GM21447 (cell line): ENCODE measurements around the gene ORC3.
A peak's percentile ranks its signal among the peaks of the same experiment; 100 is the strongest.
"Not testable (repeated sequence)": the region's sequence is repeated elsewhere in the genome, so short reads cannot be mapped to it uniquely, and the experiment has no call there.

ENCODE experiments used
- ATAC-seq: cut with Tn5 transposase; IDR thresholded peaks from one replicate; pipeline ENCODE4 v1.9.1; 2021; ENCODE audit not compliant: unreplicated experiment

Gene ORC3

GRCh38 chr6:87690441-87690840, 100.5 kb downstream of the ORC3 start:
- no peak for ATAC-seq

DNA sequence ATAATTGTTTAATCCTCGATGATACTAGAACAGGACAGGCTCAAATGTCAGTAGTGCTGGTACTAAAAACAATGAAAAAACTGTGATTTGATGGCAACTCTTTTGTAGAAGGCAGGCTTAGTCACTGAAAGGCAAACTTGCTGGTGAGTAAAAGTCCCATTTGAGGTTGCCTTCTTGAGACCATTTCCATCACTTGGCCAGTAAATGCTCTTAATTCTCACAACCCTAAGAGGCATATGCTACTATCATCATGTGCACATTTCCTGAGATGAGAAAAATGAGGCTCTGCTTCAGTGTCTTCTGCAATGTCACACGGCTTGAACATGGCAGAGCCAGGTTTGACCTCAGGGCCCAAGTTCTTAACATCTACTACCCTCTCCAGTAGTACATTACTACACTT, 102.2 kb downstream of the ORC3 start:
- ATAC-seq, result no peak

- not testable (repeated sequence) for ATAC-seq
Measured at GRCh38 chr6:87696817-87697216, 106.9 kb downstream of the ORC3 start.

DNA sequence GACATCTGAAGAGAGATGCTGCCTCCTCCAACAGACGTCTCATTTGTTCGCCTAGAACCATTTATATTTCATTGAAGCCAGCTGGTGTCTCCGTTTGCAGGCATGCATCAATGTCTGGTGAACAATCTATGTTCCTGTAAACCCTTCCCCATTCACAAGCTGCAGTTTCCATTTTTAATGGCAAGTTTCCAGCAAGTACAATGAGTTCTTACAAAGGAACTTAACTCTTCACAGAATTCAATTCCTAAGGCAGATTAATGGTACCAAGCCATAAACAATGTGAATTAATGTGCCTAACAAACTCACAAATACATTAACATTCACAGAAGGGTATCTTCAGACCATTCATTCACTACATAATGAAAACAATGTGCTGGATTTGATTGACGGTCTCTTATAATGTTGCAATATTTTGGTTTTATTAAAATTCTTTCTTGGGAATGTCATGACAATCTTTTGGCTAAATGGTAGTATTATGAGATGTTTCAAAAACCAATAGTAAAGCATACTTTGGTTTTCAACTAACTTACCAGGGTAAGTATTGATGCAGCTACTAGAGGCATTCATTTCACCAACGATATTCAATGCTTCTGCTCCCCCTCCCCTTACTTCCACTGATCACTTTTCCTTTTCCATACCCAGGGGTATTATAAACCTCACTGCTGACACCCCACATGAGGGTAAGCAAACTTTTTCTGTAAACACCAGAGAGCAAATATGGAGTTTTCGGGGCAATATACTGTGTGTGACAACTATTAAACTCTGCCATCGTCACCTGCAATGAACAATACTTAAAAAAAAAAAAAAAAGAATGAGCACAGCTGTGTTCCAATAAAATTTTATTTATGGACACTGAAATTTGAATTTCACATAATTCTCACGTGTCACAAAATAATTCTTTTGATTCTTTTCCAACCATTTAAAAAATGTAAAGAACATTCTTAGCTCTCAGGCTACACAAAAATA, 107.9 kb downstream of the ORC3 start:
- no peak for ATAC-seq

DNA sequence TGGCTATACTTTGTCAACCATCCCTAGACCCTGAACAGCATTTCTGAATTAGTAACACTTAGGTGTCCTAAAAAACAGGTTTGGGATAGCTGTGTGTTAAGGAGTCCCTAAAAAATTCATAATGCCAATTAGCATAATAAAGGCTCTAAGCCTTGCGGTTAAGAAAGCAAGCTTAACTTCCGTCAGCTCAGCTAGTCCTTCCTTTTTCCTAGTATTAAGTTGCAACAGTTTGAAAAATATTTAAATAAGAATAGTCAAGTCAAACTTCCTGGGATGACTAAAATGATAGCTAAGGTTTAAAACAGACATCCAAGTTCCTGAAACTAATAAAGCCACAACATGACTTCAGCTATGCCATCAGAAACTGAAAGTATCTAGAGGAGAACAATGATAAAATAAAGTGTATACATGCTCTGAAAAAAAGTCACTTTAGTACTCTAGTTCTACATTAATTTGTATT, 108.6 kb downstream of the ORC3 start:
- no peak for ATAC-seq

GRCh38 chr6:87699576-87699975, 109.6 kb downstream of the ORC3 start:
- ATAC-seq, result no peak

DNA sequence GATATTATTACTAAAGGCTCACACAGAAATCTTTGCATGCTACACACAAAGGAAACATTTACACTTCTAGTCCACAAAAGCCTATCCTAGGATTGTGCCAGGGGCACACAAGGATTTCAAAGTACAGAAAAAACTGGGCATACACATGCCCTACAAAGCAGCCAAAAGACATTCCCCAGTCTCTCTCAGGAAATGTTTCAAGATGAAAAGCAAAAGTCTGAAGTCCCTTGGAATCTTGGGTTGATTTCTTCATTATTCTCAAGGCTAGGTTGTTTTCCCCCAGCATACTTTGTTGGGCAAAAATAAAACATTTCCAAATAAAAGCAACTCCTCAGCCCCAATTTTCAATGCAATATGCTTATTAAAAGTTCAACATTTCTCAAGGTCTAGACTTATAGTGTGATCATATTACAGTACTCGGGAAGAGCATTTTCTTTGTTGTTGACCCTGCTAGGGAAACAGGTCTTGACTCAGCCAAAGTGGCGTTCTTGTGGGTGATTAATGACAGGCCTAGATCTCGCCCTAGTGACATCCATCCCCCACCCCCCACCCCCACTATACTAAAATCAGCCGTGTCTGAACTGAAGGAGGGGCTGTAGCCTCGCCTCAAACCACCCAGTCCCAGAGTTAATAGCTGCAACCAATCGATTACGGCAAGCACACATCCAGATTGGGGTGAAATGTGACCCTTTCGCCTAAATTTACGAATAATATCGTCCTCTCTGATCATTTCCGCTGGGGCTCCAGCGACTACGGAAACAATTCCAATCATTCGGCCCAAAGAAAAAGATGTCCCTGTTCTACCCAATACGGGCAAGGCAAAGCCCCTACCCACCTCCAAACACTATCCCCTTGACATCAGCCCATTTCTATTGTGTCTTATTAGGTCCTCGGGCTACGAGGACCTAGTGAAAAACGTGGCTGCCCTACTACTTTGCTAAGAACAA, 110.7 kb downstream of the ORC3 start:
- no peak for ATAC-seq

GRCh38 chr6:87701344-87701675, 111.4 kb downstream of the ORC3 start:
- ATAC-seq, result no peak

DNA sequence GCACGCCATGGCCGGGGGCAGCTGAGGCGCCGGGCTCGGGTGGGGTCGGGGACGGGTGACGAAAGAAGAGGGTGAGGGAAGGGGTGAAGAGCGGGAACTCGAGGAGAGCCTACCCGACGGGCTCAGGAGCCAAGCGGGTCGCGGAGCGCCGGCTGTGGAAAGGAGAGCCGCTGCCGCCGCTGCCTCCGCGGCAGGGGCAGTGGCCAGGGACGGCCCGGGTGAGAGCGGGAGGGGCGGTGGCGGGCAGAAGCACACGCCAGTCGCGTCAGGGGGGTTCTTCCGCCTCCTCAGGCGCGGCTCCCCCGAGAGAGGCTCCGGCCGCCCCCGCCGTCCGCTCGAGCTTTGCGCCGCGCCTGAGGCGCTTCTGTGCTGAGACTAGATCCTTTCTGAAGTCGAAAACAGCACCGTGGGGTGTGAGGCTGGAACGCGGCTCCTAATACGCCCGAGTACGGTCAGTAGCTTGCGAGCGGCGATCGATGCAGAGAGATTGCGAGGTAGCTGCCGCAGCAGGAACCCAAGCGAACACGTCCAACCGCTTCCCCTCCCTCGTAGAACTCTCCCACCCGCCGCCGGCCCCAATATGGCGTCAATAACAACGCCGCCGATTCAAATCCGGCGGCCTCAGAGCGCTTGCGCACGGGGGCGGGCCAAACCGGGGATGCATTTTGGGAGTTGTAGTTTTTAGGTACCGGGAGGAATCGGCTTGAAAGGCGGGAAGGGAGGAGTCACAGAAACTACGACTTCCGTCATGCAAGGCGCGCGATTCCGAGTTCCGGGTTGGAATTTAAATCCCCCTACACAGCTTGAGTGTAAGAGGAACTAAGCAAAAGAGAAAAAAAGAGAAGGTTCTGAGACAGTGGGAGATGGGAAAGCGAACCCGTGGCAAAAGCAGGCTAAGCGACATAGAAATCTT, 112.0 kb downstream of the ORC3 start, which contains the start of gene AKIRIN2:
AKIRIN2 (minus strand) TSS at position 558 of the 913 bp plus-strand sequence; CDS start at position 9, 549 bp downstream.
- peak; percentile 67 for ATAC-seq

DNA sequence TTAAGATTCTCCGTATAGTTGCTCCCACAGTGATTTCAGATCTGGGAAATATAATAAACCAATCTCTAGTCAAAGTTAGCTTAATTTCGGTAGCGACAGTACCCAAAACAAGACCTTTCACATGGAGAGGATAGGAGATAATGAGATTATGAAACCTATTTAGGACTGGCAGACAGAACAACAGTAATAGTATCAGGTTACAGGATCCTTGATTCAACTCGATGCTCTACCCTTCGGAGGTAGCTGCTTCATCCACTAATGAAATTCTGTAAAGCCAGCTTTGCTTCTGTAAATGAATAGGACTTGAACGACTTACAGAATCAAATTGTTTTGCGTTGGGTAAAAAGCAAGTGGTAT, 112.6 kb downstream of the ORC3 start:
- peak; percentile 12 for ATAC-seq

DNA sequence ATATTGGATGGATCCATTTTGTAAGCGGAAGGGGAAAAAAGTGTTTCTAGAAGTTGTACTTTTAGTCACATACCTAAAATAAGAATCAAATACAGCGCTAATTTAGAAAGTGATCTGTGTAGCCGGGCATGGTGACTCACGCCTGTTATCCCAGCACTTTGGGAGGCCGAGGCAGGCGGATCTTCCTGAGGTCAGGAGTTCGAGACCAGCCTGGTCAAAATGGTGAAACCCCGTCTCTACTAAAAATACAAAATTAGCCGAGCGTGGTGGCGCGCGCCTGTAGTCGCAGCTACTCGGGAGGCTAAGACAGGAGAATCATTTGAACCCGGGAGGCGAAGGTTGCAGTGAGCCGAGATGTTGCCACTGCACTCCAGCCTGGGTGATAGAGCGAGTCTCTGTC, 113.1 kb downstream of the ORC3 start:
- not testable (repeated sequence) for ATAC-seq

DNA sequence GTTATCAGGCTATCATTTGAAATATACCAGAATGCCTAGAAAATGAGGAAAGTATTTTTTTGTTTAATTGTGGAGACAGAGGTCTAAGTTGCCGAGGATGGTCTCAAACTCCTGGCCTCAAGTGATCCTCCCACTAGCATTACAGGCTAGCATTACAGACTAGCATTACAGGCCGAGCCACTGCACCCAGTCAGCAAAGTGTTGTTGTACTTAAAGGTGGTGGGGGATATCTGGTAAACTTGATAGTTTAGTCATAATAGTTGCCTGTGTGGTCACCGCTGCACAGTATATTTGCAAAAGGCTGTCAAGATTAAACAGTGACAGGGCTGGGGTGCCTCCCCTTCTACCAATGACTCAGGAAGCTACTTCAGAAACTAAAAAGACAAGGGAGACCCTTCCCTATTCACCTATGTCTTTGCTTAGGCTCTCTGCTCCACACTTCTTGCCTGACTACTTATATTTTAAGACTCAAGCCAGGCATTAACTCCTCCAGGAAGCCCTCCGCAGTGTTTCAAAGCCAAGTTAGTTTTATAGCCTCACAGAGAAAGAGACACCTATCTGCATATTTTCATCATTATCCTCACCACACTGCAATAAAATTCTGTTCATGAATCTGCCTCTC, 115.2 kb downstream of the ORC3 start:
- ATAC-seq, result peak; percentile 50

DNA sequence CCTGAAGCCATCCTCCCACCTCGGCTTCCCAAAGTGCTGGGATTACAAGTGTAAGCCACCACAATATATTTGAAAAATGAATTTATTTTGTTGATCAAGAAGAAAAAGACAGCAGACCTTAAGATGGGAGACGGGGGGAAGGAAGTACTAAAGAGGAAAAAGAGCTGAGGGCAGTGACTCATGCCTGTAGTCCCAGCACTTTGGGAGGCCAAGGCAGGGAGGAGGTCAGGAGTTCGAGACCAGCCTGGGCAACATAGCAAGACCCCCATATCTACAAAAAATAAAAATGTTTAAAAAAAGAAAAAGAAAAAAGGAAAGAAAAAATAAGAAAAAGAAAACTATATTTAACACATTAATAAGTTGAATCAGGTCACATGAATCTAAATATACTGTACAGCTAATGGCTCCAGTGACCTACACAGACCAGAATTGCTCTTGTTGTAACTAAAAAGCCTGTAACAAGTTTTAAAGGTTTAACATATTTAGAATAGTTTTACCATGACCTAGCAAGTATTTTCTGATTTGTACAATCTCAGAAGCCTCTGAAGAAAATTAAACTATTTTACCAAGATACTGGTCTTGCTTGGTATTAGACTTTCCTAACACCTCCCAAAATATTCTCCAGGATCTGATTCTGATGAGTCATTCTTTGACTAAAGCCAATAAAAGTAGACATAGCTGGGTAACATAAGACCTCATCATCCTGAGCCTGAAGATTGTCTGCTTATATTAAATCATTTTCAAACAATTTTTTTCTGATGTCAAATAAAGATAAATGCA, 116.4 kb downstream of the ORC3 start:
- ATAC-seq, result no peak

GRCh38 chr6:87708581-87709427, 118.9 kb downstream of the ORC3 start:
- ATAC-seq, result not testable (repeated sequence)

GRCh38 chr6:87710090-87710489, 120.2 kb downstream of the ORC3 start:
- ATAC-seq, result no peak

DNA sequence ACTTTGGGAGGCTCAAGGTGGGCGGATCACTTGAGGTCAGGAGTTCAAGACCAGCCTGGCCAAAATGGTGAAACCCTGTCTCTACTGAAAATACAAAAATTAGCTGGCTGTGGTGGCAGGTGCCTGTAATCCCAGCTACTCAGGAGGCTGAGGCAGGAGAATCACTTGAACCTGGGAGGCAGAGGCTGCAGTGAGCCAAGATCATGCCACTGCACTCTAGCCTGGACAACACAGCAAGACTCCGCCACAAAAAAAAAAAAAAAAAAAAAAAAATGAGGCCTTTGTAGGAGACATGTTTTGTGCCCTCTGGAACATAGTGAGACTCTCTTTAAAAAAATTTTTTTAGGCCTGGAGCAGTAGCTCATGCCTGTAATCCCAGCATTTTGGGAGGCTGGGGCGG, 122.8 kb downstream of the ORC3 start:
- not testable (repeated sequence) for ATAC-seq

DNA sequence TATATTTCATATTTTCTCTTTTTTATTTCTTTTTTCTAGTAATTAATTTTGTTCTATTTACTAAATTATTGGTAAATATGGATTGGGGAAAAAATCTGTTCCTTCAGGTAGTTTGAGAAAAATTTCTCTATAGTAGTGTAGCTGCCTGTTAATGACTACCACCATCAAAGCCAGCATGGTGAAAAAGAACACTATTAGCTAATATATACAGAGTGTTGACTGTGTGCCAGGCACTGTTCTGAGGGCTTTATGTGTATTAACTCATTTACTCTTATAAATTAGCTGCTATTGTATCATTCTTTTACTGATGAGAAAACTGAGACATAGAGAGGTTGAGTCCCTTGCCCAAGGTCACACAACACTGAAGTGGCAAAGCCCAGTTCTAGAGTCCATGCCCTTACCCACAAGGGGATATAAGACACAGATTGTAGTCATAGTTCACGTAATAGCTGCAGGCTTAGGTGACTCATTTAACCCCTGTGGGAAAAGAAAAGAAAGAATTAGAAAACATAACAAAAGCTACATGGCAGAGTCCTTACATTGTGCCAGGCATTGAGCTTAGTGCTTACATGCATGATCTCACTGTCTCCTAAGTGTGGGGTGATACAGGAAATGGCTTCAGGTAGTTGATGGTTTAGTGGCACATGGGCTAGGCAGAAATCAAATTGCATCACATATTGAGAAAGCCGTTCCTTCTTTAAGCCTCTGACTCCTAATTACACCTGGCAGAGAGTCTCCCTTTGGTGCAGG, 124.3 kb downstream of the ORC3 start:
- ATAC-seq, result peak; percentile 76
